Measurements from ENCODE around the gene APMAP.

The APMAP gene

GRCh38 chr20:25025091-25025861, 32.7 kb upstream of the APMAP start:
- DNase-seq (ENCODE audit: low read depth in 1 of 2, low spot score in 1 of 2), result no peak

DNA sequence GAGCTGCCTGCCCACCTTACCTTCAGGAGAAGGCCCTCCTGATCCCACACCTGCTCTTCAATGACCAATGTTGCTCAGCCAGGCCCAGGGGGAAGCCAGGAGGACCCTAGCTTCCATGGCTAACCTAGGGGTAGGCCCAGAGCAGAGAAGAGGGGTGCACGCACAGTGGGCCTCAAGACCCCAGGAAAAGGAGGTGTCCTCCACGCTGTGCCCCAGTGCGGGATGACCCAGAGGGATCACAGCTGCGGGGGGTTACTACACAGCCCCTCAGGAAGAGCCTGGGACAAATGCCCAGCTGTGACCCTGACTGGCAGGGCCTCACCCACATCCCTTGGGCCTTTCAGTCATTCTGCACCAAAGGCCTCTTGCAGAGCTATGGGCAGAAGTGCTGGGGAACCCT, 31.6 kb upstream of the APMAP start:
- no peak for DNase-seq (ENCODE audit: low read depth in 1 of 2, low spot score in 1 of 2)

- no peak for DNase-seq (ENCODE audit: low read depth in 1 of 2, low spot score in 1 of 2)
Observed at GRCh38 chr20:25023356-25023755, 30.8 kb upstream of the APMAP start.

- no peak for DNase-seq (ENCODE audit: low read depth in 1 of 2, low spot score in 1 of 2)
Observed at GRCh38 chr20:25022680-25023079, 30.1 kb upstream of the APMAP start.

DNA sequence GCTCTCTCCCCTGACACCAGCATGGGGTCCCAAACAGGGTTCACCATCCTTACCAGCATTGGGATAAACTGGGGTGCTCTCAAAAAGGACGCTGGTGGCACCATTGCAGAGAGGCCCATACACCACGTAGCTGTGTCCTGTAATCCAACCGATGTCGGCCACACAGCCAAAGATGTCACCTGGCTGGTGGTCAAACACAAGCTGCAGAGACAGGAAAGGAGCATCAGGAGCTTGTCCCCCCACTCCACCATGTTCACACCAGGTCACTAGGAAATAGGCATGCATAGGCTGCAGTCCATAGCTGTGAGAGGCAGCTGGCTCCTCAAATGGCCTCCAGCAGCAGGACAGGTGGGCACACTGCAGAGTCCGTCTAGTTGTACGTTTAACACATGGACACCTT, 28.8 kb upstream of the APMAP start:
- DNase-seq (ENCODE audit: low read depth in 1 of 2, low spot score in 1 of 2), result no peak

DNA sequence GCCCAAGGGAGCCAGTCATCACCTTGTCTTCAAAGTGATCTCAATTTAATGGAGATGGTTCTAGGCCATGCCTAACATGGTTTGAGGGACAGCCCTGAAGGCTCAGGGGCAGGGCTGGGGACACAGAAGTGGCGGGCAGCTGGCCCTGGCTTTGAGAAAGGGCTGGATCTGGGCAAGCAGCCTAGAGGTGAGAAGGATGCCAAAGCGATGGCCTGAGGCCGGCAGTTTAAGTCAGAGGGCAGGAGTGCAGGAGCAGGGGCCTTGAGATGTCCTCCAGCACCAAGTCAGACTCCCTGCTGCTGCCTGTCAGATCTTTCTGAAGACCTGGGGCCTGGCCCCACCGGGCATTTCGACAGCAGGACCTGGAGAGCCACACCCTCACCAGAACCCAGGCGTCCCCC, 28.4 kb upstream of the APMAP start:
- no peak for DNase-seq (ENCODE audit: low read depth in 1 of 2, low spot score in 1 of 2)

DNA sequence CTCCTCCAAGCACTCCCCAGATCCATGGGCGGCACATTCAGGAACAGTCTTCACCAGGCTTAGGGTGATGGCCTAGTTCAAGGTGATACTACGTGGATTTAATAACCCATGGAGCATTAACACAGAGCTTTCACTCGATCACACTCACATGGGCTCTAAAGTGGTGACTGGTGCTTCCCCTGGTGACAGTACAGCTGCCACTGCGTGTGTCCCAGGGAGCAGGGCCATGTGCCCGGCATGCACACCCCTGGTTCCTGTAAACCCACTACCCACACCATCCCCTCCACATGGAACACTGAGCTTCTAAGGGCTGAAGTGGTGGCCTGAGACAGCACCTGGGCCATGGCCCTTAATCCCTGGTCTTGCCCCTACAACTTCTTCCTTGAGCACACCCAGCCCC, 27.8 kb upstream of the APMAP start:
- DNase-seq (ENCODE audit: low read depth in 1 of 2, low spot score in 1 of 2), result no peak

DNA sequence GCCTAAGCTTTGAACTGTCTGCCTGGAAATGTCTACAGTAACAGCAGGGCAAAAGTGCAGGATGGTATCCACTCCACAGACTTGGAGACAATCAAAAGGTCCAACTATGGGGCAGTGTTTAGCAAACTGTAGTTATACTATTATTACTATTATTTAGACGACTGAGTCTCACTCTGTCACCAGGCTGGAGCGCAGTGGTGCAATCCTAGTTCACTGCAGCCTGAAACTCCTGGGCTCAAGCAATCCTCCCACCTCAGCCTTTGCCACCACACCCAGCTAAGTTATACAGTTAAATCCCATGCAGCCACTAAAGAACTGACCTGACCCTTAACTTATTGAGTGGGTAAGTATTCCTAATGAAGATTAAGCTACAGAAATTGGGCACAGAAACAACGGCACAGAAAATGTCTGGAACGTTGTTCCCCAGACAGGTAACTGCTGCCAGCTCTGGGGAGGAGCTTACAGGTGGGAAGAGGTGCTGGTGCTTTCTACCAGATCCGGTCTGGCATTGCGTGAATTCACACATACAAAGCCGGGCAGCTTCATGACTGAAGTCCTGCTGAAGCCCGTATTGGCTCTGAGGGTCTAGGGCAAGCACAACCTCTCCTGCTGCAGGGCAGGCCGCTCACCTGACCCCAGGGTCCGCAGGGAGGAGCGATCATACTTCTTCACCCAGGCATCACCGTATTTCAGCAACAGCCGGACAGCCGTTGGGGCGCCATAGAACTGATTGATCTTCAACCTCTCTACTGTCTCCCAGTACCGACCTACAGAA, 27.0 kb upstream of the APMAP start:
- no peak for DNase-seq (ENCODE audit: low read depth in 1 of 2, low spot score in 1 of 2)

GRCh38 chr20:25018841-25019240, 26.3 kb upstream of the APMAP start:
- no peak for DNase-seq (ENCODE audit: low read depth in 1 of 2, low spot score in 1 of 2)

- DNase-seq (ENCODE audit: low read depth in 1 of 2, low spot score in 1 of 2), result no peak
Observed at GRCh38 chr20:25018425-25018824, 25.9 kb upstream of the APMAP start.

DNA sequence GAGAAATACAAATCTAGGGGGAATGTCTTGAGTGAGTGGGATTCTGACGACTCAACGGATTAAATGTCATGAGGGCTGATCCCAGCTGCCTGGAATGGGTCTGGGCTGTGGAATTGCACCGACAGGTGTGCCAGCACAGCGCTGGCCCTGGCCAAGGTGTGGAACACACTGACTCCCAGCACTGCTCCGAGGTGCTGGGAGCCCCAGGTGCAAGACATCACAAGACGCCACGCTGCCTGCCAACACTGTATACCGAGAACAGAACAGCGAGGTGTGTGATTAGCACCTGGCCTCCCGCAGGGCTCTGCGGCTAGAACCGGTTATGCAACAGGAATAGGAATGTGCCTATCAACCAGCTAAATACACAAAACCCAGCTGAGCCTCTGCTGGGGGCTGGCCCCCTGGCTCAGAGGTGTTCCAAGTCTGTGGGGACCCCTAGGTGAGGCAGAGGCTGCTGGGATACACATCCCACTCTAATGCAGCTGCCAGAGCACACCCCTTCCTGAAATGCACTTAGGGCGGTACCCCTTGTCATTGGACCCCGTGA, 24.8 kb upstream of the APMAP start:
- DNase-seq (ENCODE audit: low read depth in 1 of 2, low spot score in 1 of 2), result no peak

- no peak for DNase-seq (ENCODE audit: low read depth in 1 of 2, low spot score in 1 of 2)
Observed at GRCh38 chr20:25016471-25016870, 23.9 kb upstream of the APMAP start.

DNA sequence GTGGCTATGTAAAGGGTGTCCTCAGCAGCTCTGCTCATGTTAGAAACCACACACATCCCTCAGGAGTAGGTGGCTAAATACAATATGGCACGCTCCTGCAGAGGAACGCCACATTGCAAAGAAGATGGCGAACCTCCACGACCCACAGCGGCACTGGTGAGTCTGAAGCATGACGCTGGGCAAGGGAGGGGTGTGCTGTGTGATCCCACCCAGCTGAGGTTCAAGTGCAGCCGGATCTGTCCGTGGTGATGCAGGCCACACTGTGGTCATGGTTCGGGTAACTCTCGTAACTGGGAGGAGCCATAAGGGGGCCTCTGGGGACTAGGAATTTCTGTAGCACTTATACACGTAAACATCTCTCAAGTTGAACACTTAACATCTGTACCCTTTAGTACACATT, 23.4 kb upstream of the APMAP start:
- DNase-seq (ENCODE audit: low read depth in 1 of 2, low spot score in 1 of 2), result no peak

- no peak for DNase-seq (ENCODE audit: low read depth in 1 of 2, low spot score in 1 of 2)
Observed at GRCh38 chr20:25014816-25015215, 22.3 kb upstream of the APMAP start.

GRCh38 chr20:25013478-25014380, 21.2 kb upstream of the APMAP start:
- no peak for DNase-seq (ENCODE audit: low read depth in 1 of 2, low spot score in 1 of 2)

DNA sequence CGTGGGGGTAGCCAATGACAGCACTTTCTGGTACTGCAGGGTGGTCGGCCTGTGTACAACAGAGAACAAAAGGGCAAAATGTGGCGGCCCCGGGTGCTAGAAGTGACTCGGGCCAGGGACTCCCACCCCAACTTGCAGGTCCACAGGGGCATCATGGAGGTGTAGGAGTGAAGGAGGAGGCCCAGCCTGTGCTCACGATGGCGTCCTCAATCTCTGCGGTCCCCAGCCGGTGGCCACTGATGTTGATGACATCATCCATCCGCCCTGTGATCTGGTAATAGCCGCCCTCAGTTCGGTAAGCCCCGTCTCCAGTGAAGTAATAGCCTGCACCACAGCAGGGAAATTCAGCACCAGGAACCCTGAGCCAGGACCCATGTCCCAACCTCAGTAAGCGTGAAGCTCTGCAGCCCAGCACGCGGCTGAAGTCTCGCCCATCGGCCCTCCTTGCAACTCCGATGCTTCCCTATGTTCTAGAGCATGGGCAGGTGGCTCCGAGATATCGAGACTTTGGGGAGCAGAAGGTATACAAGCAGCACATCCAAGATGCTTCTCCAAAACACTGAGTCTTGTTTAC, 20.2 kb upstream of the APMAP start:
- DNase-seq (ENCODE audit: low read depth in 1 of 2, low spot score in 1 of 2), result no peak

DNA sequence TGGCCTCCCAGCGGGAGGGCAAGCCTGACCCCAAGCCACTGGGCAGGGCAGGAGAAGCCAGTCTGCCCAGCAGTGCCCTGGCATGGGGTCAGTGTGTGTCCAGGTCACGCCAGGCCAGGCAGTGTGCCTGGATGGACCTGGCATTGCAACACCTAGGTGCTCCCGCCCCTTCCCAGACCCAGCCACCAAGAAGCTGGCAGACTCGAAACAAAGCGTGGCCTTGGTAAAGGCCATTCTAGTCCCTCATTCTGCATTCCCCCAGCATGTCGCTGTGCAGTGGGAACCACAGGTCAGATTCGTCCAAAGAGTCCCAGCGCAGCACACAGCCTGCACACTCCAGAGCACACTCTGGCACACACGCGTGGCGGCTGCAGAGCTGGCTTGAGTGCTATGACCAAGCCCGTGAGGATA, 19.3 kb upstream of the APMAP start:
- DNase-seq (ENCODE audit: low read depth in 1 of 2, low spot score in 1 of 2), result no peak

GRCh38 chr20:25011261-25011660, 18.7 kb upstream of the APMAP start:
- no peak for DNase-seq (ENCODE audit: low read depth in 1 of 2, low spot score in 1 of 2)

DNA sequence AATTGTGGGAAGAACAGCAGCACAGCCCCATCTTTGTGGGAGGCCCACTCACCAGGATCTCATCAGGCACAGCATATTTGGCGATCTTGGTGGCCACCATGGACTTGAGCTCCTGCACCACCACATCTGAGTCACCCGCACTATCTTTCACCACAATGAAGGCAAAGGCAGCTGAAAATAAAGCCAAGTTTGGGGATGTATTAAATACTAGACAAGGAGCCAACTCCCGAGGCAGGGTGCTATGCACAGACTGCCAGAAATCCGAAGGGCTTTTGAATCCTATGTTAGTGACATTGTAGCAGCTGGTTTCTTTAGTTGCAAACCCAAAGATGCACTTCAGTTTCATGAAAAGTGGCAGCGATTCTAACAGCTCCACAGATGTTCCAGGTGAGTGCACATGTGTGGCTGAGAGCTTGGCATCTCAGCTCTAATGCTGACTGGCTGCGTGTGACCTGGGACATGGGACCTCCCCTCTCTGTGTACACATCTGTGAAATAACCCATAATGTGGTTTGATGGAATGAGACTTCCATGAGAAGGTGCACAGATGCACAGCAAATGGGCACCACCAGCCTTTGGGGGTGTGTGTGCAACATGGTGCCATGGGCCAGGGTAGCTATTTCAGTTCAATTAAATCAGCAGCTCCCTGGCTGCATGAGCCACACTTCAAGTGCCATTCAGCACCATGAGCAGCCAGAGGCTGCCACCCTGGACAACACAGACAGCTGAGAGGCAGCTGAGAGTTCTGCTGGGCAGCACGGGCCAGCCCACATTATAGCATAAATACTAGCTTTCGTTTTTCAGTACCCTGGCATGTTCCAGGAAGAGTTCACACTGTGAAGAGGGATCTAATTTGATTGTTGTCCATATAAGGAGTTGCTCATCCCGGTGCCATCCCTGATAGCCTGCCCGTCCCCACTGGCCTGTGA, 16.9 kb upstream of the APMAP start:
- DNase-seq (ENCODE audit: low read depth in 1 of 2, low spot score in 1 of 2), result no peak
